GM12872 (cell line): ENCODE results near the gene RPL23.
A peak's percentile ranks its signal among the peaks of the same experiment; 100 is the strongest.

ENCODE experiments used
- CTCF ChIP-seq: IDR thresholded peaks from 3 replicates; pipeline ENCODE4 v1.5.1; 2011; ENCODE audit warnings: low read depth, mild to moderate bottlenecking, low read length, moderate library complexity; ENCODE audit not compliant: insufficient read depth

The RPL23 gene

GRCh38 chr17:38869526-38870258, 16.2 kb upstream of the RPL23 start, which contains the start of gene LASP1:
Gene LASP1 (plus strand): TSS chr17:38870058. CDS start chr17:38870190, 132 bp downstream.
- no peak for TF ChIP-seq CTCF

- peak; percentile 48 for TF ChIP-seq CTCF
Observed at GRCh38 chr17:38868817-38869525, 15.4 kb upstream of the RPL23 start.

- no peak for TF ChIP-seq CTCF
Observed at GRCh38 chr17:38867968-38868816, 14.7 kb upstream of the RPL23 start.

GRCh38 chr17:38867179-38867967, 13.9 kb upstream of the RPL23 start:
- 0 out of 3 replicates have a peak, but pooled peaks have one; percentile 7 for TF ChIP-seq CTCF

- no peak for TF ChIP-seq CTCF
Observed at GRCh38 chr17:38864636-38865398, 11.3 kb upstream of the RPL23 start.

- TF ChIP-seq CTCF = no peak
Observed at GRCh38 chr17:38861399-38861843, 7.9 kb upstream of the RPL23 start.
